ENCODE measurements around the gene ZC3H12C. TPM values are rescaled to one million over a fixed set of nuclear protein-coding genes. Genes with fewer than 3 reads are reported as not detected.

Gene ZC3H12C
- total and polyA plus RNA-seq, 2 of the 13 experiments (the other 11 are each of a cell fraction or from before 2014, with no cell fraction given) = 2.4 to 5.7 TPM

DNA sequence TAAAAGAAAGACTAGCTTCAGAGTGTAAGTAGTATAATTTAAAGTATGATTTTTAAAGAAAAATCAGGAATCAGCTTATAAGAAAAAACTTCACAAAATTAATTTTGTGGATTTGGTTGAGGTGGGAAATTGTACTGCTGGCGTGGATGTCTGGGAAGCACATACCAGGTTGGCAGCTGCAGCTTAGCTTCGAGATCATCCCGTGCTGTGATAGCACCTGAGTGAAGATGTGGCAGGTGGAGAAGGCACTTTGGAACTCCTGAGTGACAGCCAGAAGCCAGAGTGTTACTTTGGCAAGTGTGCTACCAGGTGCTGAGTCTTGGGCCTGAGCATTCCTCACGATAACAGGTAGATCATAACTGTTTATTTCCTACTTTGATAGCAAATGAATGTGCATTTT lies 17.7 kb downstream of the ZC3H12C start:
- ATAC-seq = no peak
- ChIA-PET CTCF (ENCODE audit: low intra/inter-chr PET ratio, low total read pairs) (no interaction called here), POLR2A (interaction anchor here (1.0 kb wide), 1 partner anchor 18 kb away, joined by 3 read pairs; no protein-coding TSS in a partner anchor)
- Histone ChIP-seq H4K20me1 (ENCODE audit: insufficient read depth, low read length) (no peaks in the 10 kb centered on the region), H3K79me2 (ENCODE audit: insufficient read depth, low read length) (no peaks in the 10 kb centered on the region), H3K27me3 (ENCODE audit: control insufficient read depth in 1 of 2, insufficient read depth in 2 of 2, low read length in 2 of 2) (no peaks in the 10 kb centered on the region), H3K4me2 (ENCODE audit: low read depth, low read length) (no peak overlapping the region), H3K36me3 (replicated peaks in 1 of 2; ENCODE audit: control insufficient read depth in 1 of 2, insufficient read depth in 2 of 2, low read length in 2 of 2) (0 out of 5 replicates have a peak, but pooled peaks cover 0 to 3% of the 10 kb centered on the region in 2 experiments), H3K4me1 (ENCODE audit: insufficient read depth, low read length) (0 out of 2 replicates have a peak, but pooled peaks cover 6% of the 10 kb centered on the region), H2AFZ (ENCODE audit: low read length) (no peak overlapping the region), H3K4me3 (replicated peaks in 1 of 3; ENCODE audit: insufficient read depth in 1 of 3, low read depth in 2 of 3, low read length in 3 of 3) (no peak overlapping the region), H3K9me3 (ENCODE audit: low read length) (peaks cover 10% of the 10 kb centered on the region), H3K9ac (ENCODE audit: insufficient read depth, low read depth, low read length) (no peak overlapping the region), H3K27ac (ENCODE audit: extremely low read length, insufficient read depth, low read length) (no peak overlapping the region)
- TF ChIP-seq ATF1 (CRISPR knock-in tag; IDR thresholded peaks at IDR 0.05) (no peak), HNRNPL (IDR thresholded peaks at IDR 0.05; ENCODE audit: low read depth, low read length) (no peak), ZNF24 (IDR thresholded peaks at IDR 0.05) (no peak), ZNF564 (CRISPR knock-in tag; IDR thresholded peaks at IDR 0.05) (no peak), JDP2 (CRISPR knock-in tag; IDR thresholded peaks at IDR 0.05; ENCODE audit: borderline replicate concordance) (no peak)
- FAIRE-seq = no peak
- DNase-seq (ENCODE audit: low spot score) = no peak
- 98% methylated on average over 4 of the region's 4 CpGs for WGBS (ENCODE audit: low lambda C conversion rate)
- no TSS peak for BruUV-seq (replicated peaks)
- in situ Hi-C loops (cut with HindIII; ENCODE audit: extremely low pct_ligation_motif_present, low pct_unique_long_range_greater_than_20kb) (no loop called here), intact Hi-C loops (cut with micrococcal nuclease; ENCODE audit: unreplicated experiment) (no loop called here)

DNA sequence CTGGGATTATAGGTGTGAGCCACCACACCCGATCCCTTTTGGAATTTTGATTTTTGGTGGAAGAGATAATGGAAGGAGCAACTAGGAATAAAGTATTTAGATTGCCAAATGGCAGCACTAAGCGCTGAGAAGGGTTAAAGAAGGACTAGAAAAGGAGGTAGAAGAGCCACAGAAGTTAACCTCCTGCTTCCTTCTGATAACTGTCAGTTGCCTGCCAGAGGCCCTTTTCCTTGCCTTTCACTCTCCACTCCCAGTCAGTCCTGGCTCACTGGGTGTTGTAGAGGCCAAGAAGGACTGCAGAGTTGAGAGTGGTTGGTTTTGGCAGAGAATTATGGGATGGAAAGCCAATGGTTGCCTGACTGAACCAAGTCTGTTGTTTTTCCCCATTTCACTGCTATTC lies 19.3 kb downstream of the ZC3H12C start:
- H3K9me3 ChIP-seq (ENCODE audit: low read length) = no peaks in the 10 kb centered on the region
- no peaks in the 10 kb centered on the region for H4K20me1 ChIP-seq (ENCODE audit: insufficient read depth, low read length)
- H3K9ac ChIP-seq (ENCODE audit: insufficient read depth, low read depth, low read length) = no peak overlapping the region
- in situ Hi-C loops (cut with HindIII; ENCODE audit: extremely low pct_ligation_motif_present, low pct_unique_long_range_greater_than_20kb) (no loop called here), intact Hi-C loops (cut with micrococcal nuclease; ENCODE audit: unreplicated experiment) (no loop called here)
- no peak overlapping the region for H3K4me3 ChIP-seq (replicated peaks in 1 of 3; ENCODE audit: insufficient read depth in 1 of 3, low read depth in 2 of 3, low read length in 3 of 3)
- no peaks in the 10 kb centered on the region for H3K27me3 ChIP-seq (ENCODE audit: control insufficient read depth in 1 of 2, insufficient read depth in 2 of 2, low read length in 2 of 2)
- H2AFZ ChIP-seq (ENCODE audit: low read length) = no peak overlapping the region
- ChIA-PET POLR2A (no interaction called here), CTCF (ENCODE audit: low intra/inter-chr PET ratio, low total read pairs) (no interaction called here)
- ATAC-seq (no peak), FAIRE-seq (no peak), DNase-seq (ENCODE audit: low spot score) (no peak)
- H3K27ac ChIP-seq (ENCODE audit: extremely low read length, insufficient read depth, low read length) = no peak overlapping the region
- WGBS (ENCODE audit: low lambda C conversion rate) = 98% methylated on average over 2 of the region's 2 CpGs
- 0 out of 2 replicates have a peak, but pooled peaks cover 6% of the 10 kb centered on the region for H3K4me1 ChIP-seq (ENCODE audit: insufficient read depth, low read length)
- 0 out of 5 replicates have a peak, but pooled peaks cover 0 to 3% of the 10 kb centered on the region in 2 experiments for H3K36me3 ChIP-seq (replicated peaks in 1 of 2; ENCODE audit: control insufficient read depth in 1 of 2, insufficient read depth in 2 of 2, low read length in 2 of 2)
- no TSS peak for BruUV-seq (replicated peaks)
- H3K4me2 ChIP-seq (ENCODE audit: low read depth, low read length) = no peak overlapping the region
- no peaks in the 10 kb centered on the region for H3K79me2 ChIP-seq (ENCODE audit: insufficient read depth, low read length)
- TF ChIP-seq, protein P1, sequence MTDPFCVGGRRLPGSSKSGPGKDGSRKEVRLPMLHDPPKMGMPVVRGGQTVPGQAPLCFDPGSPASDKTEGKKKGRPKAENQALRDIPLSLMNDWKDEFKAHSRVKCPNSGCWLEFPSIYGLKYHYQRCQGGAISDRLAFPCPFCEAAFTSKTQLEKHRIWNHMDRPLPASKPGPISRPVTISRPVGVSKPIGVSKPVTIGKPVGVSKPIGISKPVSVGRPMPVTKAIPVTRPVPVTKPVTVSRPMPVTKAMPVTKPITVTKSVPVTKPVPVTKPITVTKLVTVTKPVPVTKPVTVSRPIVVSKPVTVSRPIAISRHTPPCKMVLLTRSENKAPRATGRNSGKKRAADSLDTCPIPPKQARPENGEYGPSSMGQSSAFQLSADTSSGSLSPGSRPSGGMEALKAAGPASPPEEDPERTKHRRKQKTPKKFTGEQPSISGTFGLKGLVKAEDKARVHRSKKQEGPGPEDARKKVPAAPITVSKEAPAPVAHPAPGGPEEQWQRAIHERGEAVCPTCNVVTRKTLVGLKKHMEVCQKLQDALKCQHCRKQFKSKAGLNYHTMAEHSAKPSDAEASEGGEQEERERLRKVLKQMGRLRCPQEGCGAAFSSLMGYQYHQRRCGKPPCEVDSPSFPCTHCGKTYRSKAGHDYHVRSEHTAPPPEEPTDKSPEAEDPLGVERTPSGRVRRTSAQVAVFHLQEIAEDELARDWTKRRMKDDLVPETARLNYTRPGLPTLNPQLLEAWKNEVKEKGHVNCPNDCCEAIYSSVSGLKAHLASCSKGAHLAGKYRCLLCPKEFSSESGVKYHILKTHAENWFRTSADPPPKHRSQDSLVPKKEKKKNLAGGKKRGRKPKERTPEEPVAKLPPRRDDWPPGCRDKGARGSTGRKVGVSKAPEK (CRISPR knock-in tag; IDR thresholded peaks at IDR 0.05; ENCODE audit: borderline replicate concordance) = no peak
- TF ChIP-seq ZNF567 (CRISPR knock-in tag; IDR thresholded peaks at IDR 0.05; ENCODE audit: borderline replicate concordance) = no peak
- TF ChIP-seq ZNF629 (CRISPR knock-in tag; conservative IDR thresholded peaks at IDR 0.05) = no peak
- TF ChIP-seq ZNF510 (CRISPR knock-in tag; IDR thresholded peaks at IDR 0.05; ENCODE audit: low read depth) = no peak
- TF ChIP-seq KLF6 (CRISPR knock-in tag; IDR thresholded peaks at IDR 0.05) = no peak
- no peak for TF ChIP-seq PAWR (CRISPR knock-in tag; IDR thresholded peaks at IDR 0.05; ENCODE audit: borderline replicate concordance)
- TF ChIP-seq, protein P2, sequence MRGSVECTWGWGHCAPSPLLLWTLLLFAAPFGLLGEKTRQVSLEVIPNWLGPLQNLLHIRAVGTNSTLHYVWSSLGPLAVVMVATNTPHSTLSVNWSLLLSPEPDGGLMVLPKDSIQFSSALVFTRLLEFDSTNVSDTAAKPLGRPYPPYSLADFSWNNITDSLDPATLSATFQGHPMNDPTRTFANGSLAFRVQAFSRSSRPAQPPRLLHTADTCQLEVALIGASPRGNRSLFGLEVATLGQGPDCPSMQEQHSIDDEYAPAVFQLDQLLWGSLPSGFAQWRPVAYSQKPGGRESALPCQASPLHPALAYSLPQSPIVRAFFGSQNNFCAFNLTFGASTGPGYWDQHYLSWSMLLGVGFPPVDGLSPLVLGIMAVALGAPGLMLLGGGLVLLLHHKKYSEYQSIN (CRISPR knock-in tag; IDR thresholded peaks at IDR 0.05; ENCODE audit: borderline replicate concordance) = no peak
- TF ChIP-seq, protein P3, sequence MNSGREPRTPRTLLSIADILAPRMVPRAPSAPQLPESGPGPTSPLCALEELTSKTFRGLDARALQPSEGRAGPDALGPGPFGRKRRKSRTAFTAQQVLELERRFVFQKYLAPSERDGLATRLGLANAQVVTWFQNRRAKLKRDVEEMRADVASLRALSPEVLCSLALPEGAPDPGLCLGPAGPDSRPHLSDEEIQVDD (CRISPR knock-in tag; IDR thresholded peaks at IDR 0.05; ENCODE audit: borderline replicate concordance) = no peak
